HG03045 (cell line): ENCODE results near the gene ADK.

Source experiments
- ATAC-seq: cut with Tn5 transposase; IDR thresholded peaks from one replicate; pipeline ENCODE4 v1.9.1; 2021; ENCODE audit warnings: mild to moderate bottlenecking, moderate library complexity; ENCODE audit not compliant: unreplicated experiment

ADK gene

GRCh38 chr10:74691164-74691563 is 540.1 kb downstream of the ADK start:
- no peak for ATAC-seq

DNA sequence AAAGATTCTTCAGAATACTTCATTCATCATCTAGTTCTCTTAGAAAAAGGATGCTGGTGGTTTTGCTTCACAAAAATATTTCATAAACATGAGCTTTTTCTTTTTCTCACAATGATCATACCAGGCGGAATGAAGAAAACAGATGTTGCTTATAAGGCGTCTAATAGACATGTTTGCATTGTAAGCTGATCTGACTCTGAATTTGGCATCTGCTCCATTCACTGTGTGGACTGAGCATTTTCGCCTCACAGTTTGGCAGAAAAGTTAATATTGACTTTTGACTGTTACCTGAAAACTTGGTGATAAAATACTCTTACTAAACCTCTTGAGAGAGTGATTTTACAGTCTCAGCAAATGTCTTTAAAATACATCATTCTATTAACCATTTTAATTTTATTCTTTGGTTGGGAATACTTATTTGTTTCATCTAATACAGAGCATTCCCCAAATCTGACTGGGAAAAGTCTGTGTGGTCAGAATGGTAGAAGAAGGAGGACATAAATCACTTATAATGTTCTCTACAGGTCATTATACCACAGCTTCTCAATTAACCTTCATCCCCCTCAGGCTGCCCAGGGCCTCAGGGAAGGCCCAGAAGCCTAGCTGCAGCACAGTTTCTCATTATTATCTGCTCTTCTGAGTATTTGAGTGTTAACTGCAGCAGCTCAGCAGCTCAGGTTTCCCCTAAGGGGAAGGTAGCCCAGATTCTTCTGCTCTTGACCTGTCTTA is 553.8 kb downstream of the ADK start:
- ATAC-seq: no peak

DNA sequence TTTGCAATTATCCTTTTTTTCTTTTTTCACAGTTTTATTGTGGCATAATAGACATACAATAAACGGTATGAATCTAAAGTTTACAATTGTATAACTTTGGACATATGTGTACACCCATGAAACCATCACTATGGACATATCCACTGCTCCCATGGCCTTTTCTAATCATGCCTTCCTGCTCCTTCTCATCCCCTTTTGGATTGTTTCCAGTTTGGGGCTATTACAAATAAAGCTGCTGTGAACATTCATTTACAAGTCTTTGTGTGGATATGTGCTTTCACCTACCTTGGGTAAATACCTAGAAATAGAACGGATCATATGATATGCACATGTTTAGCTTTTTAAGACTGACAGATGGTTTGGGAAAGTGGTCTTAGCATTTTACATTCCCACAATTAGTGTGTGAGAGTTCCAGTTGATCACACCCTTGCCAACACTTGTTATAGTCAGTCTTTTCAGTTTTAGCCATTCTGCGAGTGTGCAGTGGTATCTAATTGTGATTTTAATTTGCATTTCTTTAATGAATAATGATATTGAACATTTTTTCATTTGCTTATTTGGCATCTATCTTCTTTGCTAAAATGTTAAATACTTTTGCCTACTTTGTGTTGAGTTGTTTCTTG is 554.4 kb downstream of the ADK start:
- no peak for ATAC-seq

- ATAC-seq: no peak
Measured at GRCh38 chr10:74706966-74707365, 555.9 kb downstream of the ADK start.

DNA sequence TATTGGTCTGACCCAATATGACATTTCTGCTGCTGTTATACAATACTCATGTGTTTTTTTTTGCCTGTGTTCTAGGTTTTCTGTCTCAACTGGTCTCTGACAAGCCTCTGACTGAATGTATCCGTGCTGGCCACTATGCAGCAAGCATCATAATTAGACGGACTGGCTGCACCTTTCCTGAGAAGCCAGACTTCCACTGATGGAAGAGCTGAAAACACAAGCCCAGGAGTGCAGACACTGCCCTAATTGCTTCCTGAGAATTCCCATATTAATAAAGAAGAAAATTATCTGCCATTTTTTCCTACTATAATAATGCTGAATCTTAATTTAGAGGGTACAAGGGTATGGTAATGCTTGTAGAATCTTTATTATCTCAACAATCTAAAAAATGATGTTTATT is 557.2 kb downstream of the ADK start:
- no peak for ATAC-seq

- no peak for ATAC-seq
Measured at GRCh38 chr10:74718208-74718607, 567.2 kb downstream of the ADK start.

DNA sequence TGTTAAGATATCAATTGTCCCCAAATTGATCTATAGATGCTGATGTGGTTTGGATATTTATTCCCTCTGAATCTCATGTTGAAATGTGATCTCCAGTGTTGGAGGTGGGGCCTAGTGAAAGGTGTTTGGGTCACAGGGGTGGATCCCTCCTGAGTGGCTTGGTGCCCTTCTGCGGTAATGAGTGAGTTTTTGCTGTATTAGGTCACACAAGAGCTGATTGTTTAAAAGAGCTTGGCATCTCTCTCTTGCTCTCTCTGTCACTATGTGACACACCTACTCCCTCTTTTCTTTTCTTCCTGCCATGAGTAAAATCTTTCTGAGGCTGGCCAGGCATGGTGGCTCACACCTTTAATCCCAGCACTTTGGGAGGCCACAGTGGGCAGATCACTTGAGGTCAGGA is 577.2 kb downstream of the ADK start:
- no peak for ATAC-seq

DNA sequence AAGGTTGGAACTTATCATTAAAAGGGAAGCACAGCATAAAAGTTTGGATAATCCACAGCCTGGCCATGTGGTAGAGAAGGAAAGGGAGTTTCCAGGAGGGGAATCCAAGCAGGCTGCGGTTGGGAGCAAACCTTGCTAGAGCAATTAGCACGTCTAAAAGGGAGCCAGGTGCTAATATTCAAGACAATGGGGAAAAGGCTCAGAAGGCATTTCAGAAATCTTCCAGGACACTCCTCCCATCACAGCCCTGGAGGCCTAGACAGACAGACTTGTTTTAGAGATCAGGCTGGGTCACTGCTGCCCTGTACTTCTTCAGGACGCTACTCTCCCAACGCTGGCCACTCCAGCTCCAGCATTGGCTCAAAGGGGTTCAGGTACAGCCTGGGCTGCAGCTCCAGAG is 579.2 kb downstream of the ADK start:
- no peak for ATAC-seq

DNA sequence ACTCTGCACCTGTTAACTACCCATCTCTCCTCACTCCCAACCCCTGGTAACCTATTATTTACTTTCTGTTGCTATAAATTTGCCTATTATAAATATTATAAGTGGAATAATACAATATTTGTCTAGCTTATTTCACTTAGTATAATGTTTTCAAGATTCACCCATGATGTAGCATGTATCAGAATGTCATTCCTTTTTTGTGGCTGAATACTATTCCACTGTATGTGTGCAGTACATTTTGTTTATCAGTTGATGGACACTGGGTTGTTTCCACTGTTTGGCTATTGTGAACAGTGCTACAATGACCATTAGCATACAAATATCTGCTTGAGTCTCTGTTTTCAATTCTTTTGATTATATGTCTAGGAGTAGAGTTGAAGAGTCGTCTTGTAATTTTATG is 582.6 kb downstream of the ADK start:
- no peak for ATAC-seq

DNA sequence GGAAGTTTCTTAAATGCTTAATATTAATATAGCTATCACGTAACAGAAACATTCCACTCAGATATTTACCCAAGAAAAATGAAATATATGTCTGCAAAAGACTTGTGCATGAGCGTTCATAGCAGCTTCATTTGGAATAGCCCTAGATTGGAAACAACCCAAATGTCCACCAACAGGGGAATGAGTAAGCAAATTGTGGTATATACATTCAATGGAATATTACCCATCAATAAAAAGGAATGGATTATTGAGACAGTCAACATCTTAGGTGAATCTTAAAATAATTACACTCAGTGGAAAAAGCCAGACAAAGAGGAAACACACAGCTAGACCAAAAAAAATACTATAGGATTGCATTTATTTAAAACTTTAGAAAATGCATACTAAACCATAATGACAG is 585.0 kb downstream of the ADK start:
- ATAC-seq: no peak

- ATAC-seq: no peak
Measured at GRCh38 chr10:74738052-74738451, 587.0 kb downstream of the ADK start.

- ATAC-seq: no peak
Measured at GRCh38 chr10:74738542-74738941, 587.5 kb downstream of the ADK start.

GRCh38 chr10:74738985-74739567 is 588.1 kb downstream of the ADK start:
- peak; percentile 76 for ATAC-seq

DNA sequence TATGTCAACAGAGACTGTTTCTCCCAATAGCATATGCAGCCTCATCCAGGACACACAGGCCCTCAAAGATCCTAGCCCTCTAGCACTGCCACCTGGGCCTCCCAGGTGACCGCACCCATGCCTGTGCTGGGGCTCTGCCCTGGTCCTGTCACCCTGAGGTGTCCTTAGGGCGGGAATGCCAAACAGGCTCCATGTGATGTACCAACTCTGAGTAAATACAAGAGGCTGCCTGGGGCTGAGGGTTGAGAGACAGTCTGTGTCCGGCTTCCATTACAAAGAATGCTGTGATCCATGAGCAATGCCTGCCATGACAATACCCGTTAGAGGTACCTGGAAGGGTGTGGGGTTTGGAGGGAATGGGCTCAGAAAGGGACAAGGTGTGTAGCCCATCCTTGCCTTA is 592.4 kb downstream of the ADK start:
- ATAC-seq: no peak

DNA sequence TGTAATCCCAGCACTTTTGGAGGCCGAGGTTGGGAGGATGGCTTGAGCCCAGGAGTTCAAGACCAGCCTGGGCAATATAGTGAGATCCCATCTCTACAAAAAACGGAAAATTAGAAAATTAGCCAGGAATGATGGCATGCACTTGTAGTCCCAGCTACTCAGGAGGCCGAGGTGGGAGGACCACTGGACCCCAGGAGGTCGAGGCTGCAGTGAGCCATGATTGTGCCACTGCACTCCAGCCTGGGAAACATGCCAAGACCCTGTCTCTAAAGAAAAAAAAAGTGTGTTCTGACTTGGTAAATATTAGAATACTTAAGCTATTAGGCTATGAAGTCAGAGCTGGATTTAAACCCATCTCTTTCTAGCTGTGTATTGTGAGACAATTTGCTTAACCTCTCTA is 594.4 kb downstream of the ADK start:
- no peak for ATAC-seq

GRCh38 chr10:74746813-74747212 is 595.8 kb downstream of the ADK start:
- ATAC-seq: no peak

DNA sequence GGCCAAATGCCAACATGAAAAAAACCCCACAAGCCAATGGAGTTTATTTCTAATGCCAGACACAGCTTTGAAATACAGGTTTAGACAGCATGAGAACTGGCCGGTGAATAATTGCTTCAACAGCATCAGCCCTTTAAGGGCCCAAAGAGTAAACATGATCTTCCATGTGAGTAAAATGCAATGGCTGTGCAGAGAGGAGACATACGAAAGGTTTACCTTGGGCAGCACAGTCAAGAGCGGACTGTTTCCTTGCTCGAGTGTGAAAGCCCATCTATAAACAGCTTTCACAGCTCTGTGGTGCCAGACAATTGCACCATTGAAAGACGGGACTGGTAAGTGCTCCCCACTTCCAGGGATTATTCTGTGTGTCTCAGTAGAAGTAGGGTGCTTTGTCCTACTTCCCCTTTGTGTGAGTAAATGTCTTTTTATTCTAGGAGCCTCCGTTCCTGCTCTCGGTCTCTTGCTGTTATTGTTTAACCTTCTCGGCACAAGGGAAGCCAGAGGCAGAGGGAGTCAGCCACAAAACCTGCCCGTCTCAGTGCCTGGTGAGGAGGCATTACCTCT is 597.5 kb downstream of the ADK start:
- ATAC-seq: no peak

GRCh38 chr10:74750848-74751274 is 599.8 kb downstream of the ADK start:
- no peak for ATAC-seq

- no peak for ATAC-seq
Measured at GRCh38 chr10:74752371-74753040, 601.5 kb downstream of the ADK start.

GRCh38 chr10:74753442-74754211 is 602.6 kb downstream of the ADK start:
- ATAC-seq: no peak

DNA sequence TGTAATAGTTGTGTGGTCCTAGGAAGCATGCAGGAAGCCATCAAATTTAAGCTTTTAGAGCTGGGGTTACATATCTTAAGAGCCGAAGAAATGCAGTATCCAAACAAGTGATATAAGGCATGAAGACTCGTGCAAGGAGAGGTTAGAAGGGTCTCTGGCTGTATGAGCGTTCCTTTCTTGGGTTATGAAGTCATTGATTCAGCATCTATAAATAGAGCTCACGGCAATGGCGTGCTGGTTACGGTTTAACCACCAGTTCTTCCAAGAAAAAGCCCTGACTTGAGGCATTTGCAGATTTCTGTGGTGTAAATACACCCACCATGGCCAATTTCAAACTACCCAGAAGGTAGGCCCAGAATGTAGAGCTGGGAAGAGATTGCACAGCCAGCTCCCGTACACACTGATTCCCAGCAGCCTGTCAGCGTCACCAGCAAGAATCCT is 603.4 kb downstream of the ADK start:
- ATAC-seq: no peak
